Fibroblast of lung (primary cell): ENCODE results near the gene TMEM94. TPM values are rescaled to one million over a fixed set of nuclear protein-coding genes. Genes with fewer than 3 reads are reported as not detected.

Source experiments
- DNase-seq, 2 donors: peaks; one replicate each; pipeline versions ENCODE4 v3.0.0 to v3.0.0-alpha.2; 2010; ENCODE audit warnings: low read depth in 2 of 2
- H2AFZ ChIP-seq: 2 replicates; pipeline ENCODE4 v1.5.1; 2012; ENCODE audit warnings: low read length, control low read depth, inconsistent platforms
- H3K27ac ChIP-seq: 2 replicates; pipeline ENCODE4 v1.5.1; 2011; ENCODE audit warnings: low read length, control low read depth; ENCODE audit not compliant: insufficient read depth
- H3K27me3 ChIP-seq: 2 replicates; pipeline ENCODE4 v1.5.1; 2011; ENCODE audit warnings: mild to moderate bottlenecking, low read length; ENCODE audit not compliant: control insufficient read depth, insufficient read depth
- H3K36me3 ChIP-seq: 2 replicates; pipeline ENCODE4 v1.5.1; 2011; ENCODE audit warnings: low read length; ENCODE audit not compliant: control insufficient read depth, insufficient read depth
- H3K4me1 ChIP-seq: 2 replicates; pipeline ENCODE4 v1.5.1; 2011; ENCODE audit warnings: low read length; ENCODE audit not compliant: control insufficient read depth, insufficient read depth; ENCODE audit errors: extremely low read depth
- H3K4me2 ChIP-seq: 2 replicates; pipeline ENCODE4 v1.5.1; 2011; ENCODE audit warnings: low read length, control low read depth; ENCODE audit not compliant: insufficient read depth; ENCODE audit errors: extremely low read depth
- H3K4me3 ChIP-seq, 4 experiments: fragments of 200-600 bp in 1 of 4; sonication (generic) in 1 of 4; replicated peaks in 1 of 4; 2 replicates each; pipeline ENCODE4 v1.5.1; 2011 to 2016; ENCODE audit warnings: low read length in 4 of 4, low read depth in 3 of 4, mild to moderate bottlenecking in 3 of 4, control low read depth in 2 of 4, inconsistent platforms in 1 of 4, mixed read lengths in 1 of 4; ENCODE audit not compliant: insufficient read depth in 1 of 4; ENCODE audit errors: control extremely low read depth in 1 of 4
- H3K79me2 ChIP-seq: 2 replicates; pipeline ENCODE4 v1.5.1; 2012; ENCODE audit warnings: mild to moderate bottlenecking, low read length, inconsistent platforms; ENCODE audit not compliant: control insufficient read depth, insufficient read depth
- H3K9ac ChIP-seq: 2 replicates; pipeline ENCODE4 v1.5.1; 2011; ENCODE audit warnings: mild to moderate bottlenecking, low read length, control low read depth; ENCODE audit not compliant: insufficient read depth
- H3K9me3 ChIP-seq: 2 replicates; pipeline ENCODE4 v1.5.1; 2012; ENCODE audit warnings: low read depth, low read length; ENCODE audit not compliant: control insufficient read depth, insufficient read depth
- H4K20me1 ChIP-seq: 2 replicates; pipeline ENCODE4 v1.5.1; 2011; ENCODE audit warnings: low read length; ENCODE audit not compliant: control insufficient read depth, insufficient read depth; ENCODE audit errors: extremely low read depth
- CTCF ChIP-seq, 2 donors: IDR thresholded peaks in 1 of 2; conservative IDR thresholded peaks in 1 of 2; 1 replicate in 1 of 2; 2 replicates in 1 of 2; pipeline ENCODE4 v1.5.1; 2011 to 2012; ENCODE audit warnings: low read length in 2 of 2, control low read depth in 1 of 2, inconsistent platforms in 1 of 2, low read depth in 1 of 2, mild to moderate bottlenecking in 1 of 2
- EZH2 ChIP-seq: IDR thresholded peaks from 2 replicates; pipeline ENCODE4 v1.5.1; 2012; ENCODE audit warnings: low read length, control low read depth, mild to moderate bottlenecking; ENCODE audit errors: missing control alignments
- polyA plus RNA-seq, 2 donors: library from polyadenylated mRNA; depleted of rRNA in 1 of 2; stranded (reverse) in 1 of 2; unstranded in 1 of 2; fragments of >200 nt; gene quantifications; 2 replicates each; pipeline ENCODE4 v1.2.1, GENCODE V29; 2011 to 2012; ENCODE audit warnings: missing spikeins in 1 of 2
- total RNA-seq: library from RNA; depleted of rRNA; stranded (reverse); fragments of >200 nt; gene quantifications from 2 replicates; pipeline ENCODE4 v1.2.1, GENCODE V29; 2014

Gene TMEM94
- total and polyA plus RNA-seq, 2 donors (not counting 1 experiment from before 2014, with no cell fraction given): 18.3 to 35.0 TPM

- H3K79me2 ChIP-seq: no peaks in the 10 kb centered on the region
- DNase-seq: no peak
Measured at GRCh38 chr17:75506134-75506533, 49.7 kb downstream of the TMEM94 start.

GRCh38 chr17:75506888-75507287 is 50.5 kb downstream of the TMEM94 start:
- H3K27ac ChIP-seq: no peak overlapping the region
- H2AFZ ChIP-seq: no peak overlapping the region
- H3K79me2 ChIP-seq: no peaks in the 10 kb centered on the region
- H3K4me1 ChIP-seq: no peaks in the 10 kb centered on the region
- no peak for TF ChIP-seq EZH2
- no peak for TF ChIP-seq CTCF (conservative IDR thresholded peaks at IDR 0.05 in 1 of 2, IDR thresholded peaks at IDR 0.05 in 1 of 2; ENCODE audit: low read depth in 1 of 2, low read length in 2 of 2)
- peaks cover 12% of the 10 kb centered on the region for H3K36me3 ChIP-seq
- no peak overlapping the region for H3K4me2 ChIP-seq
- no peak overlapping the region for H3K4me3 ChIP-seq
- no peak for DNase-seq
- H4K20me1 ChIP-seq: no peaks in the 10 kb centered on the region
- H3K9me3 ChIP-seq: no peaks in the 10 kb centered on the region
- no peak overlapping the region for H3K9ac ChIP-seq
- no peaks in the 10 kb centered on the region for H3K27me3 ChIP-seq

More at GRCh38 chr17:75506134-75506533, 49.7 kb downstream of the TMEM94 start:
- TF ChIP-seq CTCF (conservative IDR thresholded peaks at IDR 0.05 in 1 of 2, IDR thresholded peaks at IDR 0.05 in 1 of 2; ENCODE audit: low read depth in 1 of 2, low read length in 2 of 2): no peak
- TF ChIP-seq EZH2: no peak
- H3K27me3 ChIP-seq: no peaks in the 10 kb centered on the region
- no peaks in the 10 kb centered on the region for H4K20me1 ChIP-seq
- H3K9ac ChIP-seq: no peak overlapping the region
- H3K9me3 ChIP-seq: no peaks in the 10 kb centered on the region
- no peaks in the 10 kb centered on the region for H3K4me1 ChIP-seq
- no peak overlapping the region for H3K4me2 ChIP-seq
- no peak overlapping the region for H2AFZ ChIP-seq
- peaks cover 12% of the 10 kb centered on the region for H3K36me3 ChIP-seq
- no peak overlapping the region for H3K4me3 ChIP-seq
- no peak overlapping the region for H3K27ac ChIP-seq

GRCh38 chr17:75507733-75508719 is 51.6 kb downstream of the TMEM94 start:
- H3K79me2 ChIP-seq: no peaks in the 10 kb centered on the region
- H3K9me3 ChIP-seq: no peaks in the 10 kb centered on the region
- no peak overlapping the region for H3K9ac ChIP-seq
- H3K36me3 ChIP-seq: peaks cover 12% of the 10 kb centered on the region
- no peaks in the 10 kb centered on the region for H3K27me3 ChIP-seq
- no peak overlapping the region for H3K4me2 ChIP-seq
- no peak for DNase-seq
- no peak overlapping the region for H3K27ac ChIP-seq
- no peak overlapping the region for H2AFZ ChIP-seq
- H4K20me1 ChIP-seq: no peaks in the 10 kb centered on the region
- TF ChIP-seq EZH2 (no peak), CTCF (conservative IDR thresholded peaks at IDR 0.05 in 1 of 2, IDR thresholded peaks at IDR 0.05 in 1 of 2; ENCODE audit: low read depth in 1 of 2, low read length in 2 of 2) (no peak)
- H3K4me1 ChIP-seq: no peaks in the 10 kb centered on the region
- H3K4me3 ChIP-seq: no peak overlapping the region
